GM21737 (cell line): Measurements from ENCODE around the gene CAPN15.
"Not testable (repeated sequence)": the region's sequence is repeated elsewhere in the genome, so short reads cannot be mapped to it uniquely, and the experiment has no call there.

ENCODE experiments used
- ATAC-seq: cut with Tn5 transposase; IDR thresholded peaks from one replicate; pipeline ENCODE4 v1.9.1; 2021; ENCODE audit warnings: mild to moderate bottlenecking, moderate library complexity; ENCODE audit not compliant: unreplicated experiment

CAPN15 gene

GRCh38 chr16:527015-527903 is at the start of gene CAPN15:
CAPN15 (plus strand) TSS chr16:527712; CDS start chr16:546839, 19,127 bp downstream.
- ATAC-seq: peak; percentile 61

GRCh38 chr16:478287-478686 is 49.2 kb upstream of the CAPN15 start:
- ATAC-seq: not testable (repeated sequence)

- ATAC-seq: no peak
Observed at GRCh38 chr16:482468-483185, 44.9 kb upstream of the CAPN15 start.

GRCh38 chr16:483341-484075 is 44.0 kb upstream of the CAPN15 start:
- ATAC-seq: no peak

GRCh38 chr16:489606-490005 is 37.9 kb upstream of the CAPN15 start:
- no peak for ATAC-seq

- no peak for ATAC-seq
Observed at GRCh38 chr16:490768-491167, 36.7 kb upstream of the CAPN15 start.

- no peak for ATAC-seq
Observed at GRCh38 chr16:491220-491919, 36.1 kb upstream of the CAPN15 start.

- no peak for ATAC-seq
Observed at GRCh38 chr16:492211-492875, 35.2 kb upstream of the CAPN15 start.

- not testable (repeated sequence) for ATAC-seq
Observed at GRCh38 chr16:494676-495075, 32.8 kb upstream of the CAPN15 start.

GRCh38 chr16:495127-495748 is 32.3 kb upstream of the CAPN15 start:
- no peak for ATAC-seq

- ATAC-seq: no peak
Observed at GRCh38 chr16:496097-496886, 31.2 kb upstream of the CAPN15 start.

GRCh38 chr16:497258-497657 is 30.3 kb upstream of the CAPN15 start:
- ATAC-seq: no peak

- no peak for ATAC-seq
Observed at GRCh38 chr16:499924-500323, 27.6 kb upstream of the CAPN15 start.

- ATAC-seq: no peak
Observed at GRCh38 chr16:500709-501108, 26.8 kb upstream of the CAPN15 start.

GRCh38 chr16:502179-502943 is 25.2 kb upstream of the CAPN15 start:
- ATAC-seq: no peak

- ATAC-seq: no peak
Observed at GRCh38 chr16:503150-504071, 24.1 kb upstream of the CAPN15 start.
